Prostate gland (tissue), 2 donors: Measurements from ENCODE around the gene CLCF1.

Experiments
- CTCF ChIP-seq, 4 experiments: fragments of 200-600 bp in 2 of 4; fragments of 450-650 bp in 2 of 4; sonication (generic) in 2 of 4; IDR thresholded peaks; 1 replicate in 3 of 4; 2 replicates in 1 of 4; pipeline ENCODE4 v1.5.1; 2016 to 2019; ENCODE audit warnings: antibody characterized with exemption in 4 of 4, mild to moderate bottlenecking in 2 of 4, moderate library complexity in 2 of 4
- POLR2A ChIP-seq: fragments of 450-650 bp; IDR thresholded peaks from one replicate; pipeline ENCODE4 v1.6.1; 2016; ENCODE audit warnings: antibody characterized with exemption, mild to moderate bottlenecking
- POLR2AphosphoS5 ChIP-seq: sonication (generic); formaldehyde crosslinking; IDR thresholded peaks from one replicate; pipeline ENCODE4 v1.6.1; 2017; ENCODE audit warnings: antibody characterized with exemption

GRCh38 chr11:67415501-67416304 lies 42.3 kb upstream of the CLCF1 start, which contains the start of gene CARNS1:
- TF ChIP-seq POLR2A (no peak), CTCF (IDR thresholded peaks at IDR 0.05) (no peak), POLR2AphosphoS5 (no peak)
